HepG2 (cell line): Measurements from ENCODE around the gene ATM. TPM values are rescaled to one million over a fixed set of nuclear protein-coding genes. Genes with fewer than 3 reads are reported as not detected.

Experiments
- ATAC-seq: fragments of 200-7000 bp; cut with Tn5 transposase; 3 replicates; pipeline ENCODE4 v1.9.1; 2020; ENCODE audit warnings: mild to moderate bottlenecking, moderate library complexity
- BruUV-seq: library from RNA; stranded (reverse); fragments of 400-500 nt; replicated peaks from 2 replicates; lab custom pipeline; 2021; lab: Mats Ljungman, UMichigan
- CTCF ChIA-PET: fragments of 300-600 bp; formaldehyde crosslinking; extraction: SDS; loops from one replicate; lab custom pipeline; 2021; ENCODE audit warnings: low total read pairs, inconsistent platforms, low intra/inter-chr PET ratio; lab: Yijun Ruan, JAX
- POLR2A ChIA-PET: fragments of 350-600 bp; sonication (Branson Sonifier 250); formaldehyde crosslinking; loops from one replicate; lab custom pipeline; 2020; ENCODE audit warnings: antibody characterized with exemption, inconsistent platforms; lab: Yijun Ruan, JAX
- DNase-seq: peaks from one replicate; pipeline ENCODE4 v3.0.0-alpha.2; 2015; ENCODE audit warnings: low spot score
- FAIRE-seq: peaks from 3 replicates; lab custom pipeline; 2011; peaks lifted over from hg19 to GRCh38; lab: Jason Lieb, UNC
- H2AFZ ChIP-seq: one replicate; pipeline ENCODE4 v1.6.1; 2011; ENCODE audit warnings: low read length, inconsistent platforms
- H3K27ac ChIP-seq: fragments of 300-600 bp; 3 replicates; pipeline ENCODE4 v1.8.0; 2011; ENCODE audit warnings: mixed run types, mild to moderate bottlenecking, mixed read lengths, low read length, inconsistent platforms; ENCODE audit not compliant: insufficient read depth; ENCODE audit errors: extremely low read length
- H3K27me3 ChIP-seq, 2 experiments: fragments of 200-600 bp in 1 of 2; 2 replicates in 1 of 2; 3 replicates in 1 of 2; pipeline versions ENCODE4 v1.6.0 to v1.8.0; 2011; ENCODE audit warnings: low read length in 2 of 2, mild to moderate bottlenecking in 2 of 2, moderate library complexity in 2 of 2, inconsistent platforms in 1 of 2; ENCODE audit not compliant: insufficient read depth in 2 of 2, control insufficient read depth in 1 of 2
- H3K36me3 ChIP-seq, 2 experiments: fragments of 200-600 bp in 1 of 2; replicated peaks in 1 of 2; 2 replicates in 1 of 2; 3 replicates in 1 of 2; pipeline versions ENCODE4 v1.5.1 to v1.8.0; 2011; ENCODE audit warnings: low read length in 2 of 2, inconsistent platforms in 1 of 2; ENCODE audit not compliant: insufficient read depth in 2 of 2, control insufficient read depth in 1 of 2
- H3K4me1 ChIP-seq: 2 replicates; pipeline ENCODE4 v1.5.1; 2012; ENCODE audit warnings: low read length, inconsistent platforms; ENCODE audit not compliant: insufficient read depth
- H3K4me2 ChIP-seq: 2 replicates; pipeline ENCODE4 v1.6.0; 2011; ENCODE audit warnings: low read depth, low read length, inconsistent platforms
- H3K4me3 ChIP-seq, 3 experiments: fragments of 200-600 bp in 1 of 3; sonication (generic), shearing (Covaris generic) in 1 of 3; replicated peaks in 1 of 3; 2 replicates each; pipeline ENCODE4 v1.5.1; 2011 to 2016; ENCODE audit warnings: low read length in 3 of 3, inconsistent platforms in 2 of 3, low read depth in 2 of 3, mild to moderate bottlenecking in 2 of 3, control low read depth in 1 of 3, mixed read lengths in 1 of 3; ENCODE audit not compliant: insufficient read depth in 1 of 3
- H3K79me2 ChIP-seq: one replicate; pipeline ENCODE4 v1.6.1; 2011; ENCODE audit warnings: low read length, inconsistent platforms; ENCODE audit not compliant: insufficient read depth
- H3K9ac ChIP-seq: 2 replicates; pipeline ENCODE4 v1.6.0; 2011; ENCODE audit warnings: mild to moderate bottlenecking, low read depth, low read length, inconsistent platforms; ENCODE audit not compliant: insufficient read depth
- H3K9me3 ChIP-seq: 2 replicates; pipeline ENCODE4 v1.5.1; 2012; ENCODE audit warnings: mild to moderate bottlenecking, low read length
- H4K20me1 ChIP-seq: 2 replicates; pipeline ENCODE4 v1.6.0; 2011; ENCODE audit warnings: inconsistent platforms, mild to moderate bottlenecking, low read length, moderate library complexity; ENCODE audit not compliant: insufficient read depth
- BATF2 ChIP-seq: sonication (generic); formaldehyde crosslinking; IDR thresholded peaks from 2 replicates; pipeline ENCODE4 v1.8.0; 2022; ENCODE audit warnings: mild to moderate bottlenecking, missing genetic modification reagents, moderate library complexity
- BCL3 ChIP-seq: sonication (generic); formaldehyde crosslinking; IDR thresholded peaks from 2 replicates; pipeline ENCODE4 v1.5.1; 2020; ENCODE audit warnings: mild to moderate bottlenecking, missing genetic modification reagents, moderate library complexity
- BCL6 ChIP-seq: IDR thresholded peaks from 2 replicates; pipeline ENCODE4 v1.6.1; 2016; ENCODE audit warnings: missing genetic modification reagents, missing compliant biosample characterization
- CAMTA2 ChIP-seq: sonication (generic); formaldehyde crosslinking; IDR thresholded peaks from 2 replicates; pipeline ENCODE4 v1.4.0; 2020; ENCODE audit warnings: mild to moderate bottlenecking, missing genetic modification reagents, borderline replicate concordance
- CBX1 ChIP-seq: IDR thresholded peaks from one replicate; pipeline ENCODE4 v1.6.1; 2016; ENCODE audit warnings: antibody characterized with exemption, low read depth
- HMG20A ChIP-seq: IDR thresholded peaks from 2 replicates; pipeline ENCODE4 v1.6.1; 2016; ENCODE audit warnings: borderline replicate concordance
- HNF4A ChIP-seq: sonication (generic); formaldehyde crosslinking; IDR thresholded peaks from 2 replicates; pipeline ENCODE4 v1.4.0; 2020; ENCODE audit warnings: missing genetic modification reagents
- IKZF4 ChIP-seq: sonication (generic); formaldehyde crosslinking; IDR thresholded peaks from 2 replicates; pipeline ENCODE4 v1.5.1; 2020; ENCODE audit warnings: borderline replicate concordance, mild to moderate bottlenecking, low read depth, missing genetic modification reagents; ENCODE audit errors: not compliant biosample characterization
- KLF11 ChIP-seq: IDR thresholded peaks from 2 replicates; pipeline ENCODE4 v1.6.1; 2016; ENCODE audit warnings: missing compliant biosample characterization
- KMT2B ChIP-seq: IDR thresholded peaks from 2 replicates; pipeline ENCODE4 v1.6.1; 2016; ENCODE audit warnings: missing genetic modification reagents, missing compliant biosample characterization
- NONO ChIP-seq, 2 experiments: fragments of 450-650 bp in 1 of 2; sonication (generic) in 1 of 2; formaldehyde crosslinking in 1 of 2; IDR thresholded peaks in 1 of 2; conservative IDR thresholded peaks in 1 of 2; 2 replicates each; pipeline versions ENCODE4 v1.6.1 to v1.8.0; 2017 to 2022; ENCODE audit warnings: mild to moderate bottlenecking in 1 of 2, missing genetic modification reagents in 1 of 2, moderate library complexity in 1 of 2
- PRDM4 ChIP-seq: sonication (generic); formaldehyde crosslinking; IDR thresholded peaks from 2 replicates; pipeline ENCODE4 v1.9.0; 2021; ENCODE audit warnings: missing genetic modification reagents, borderline replicate concordance
- TFAP4 ChIP-seq: sonication (generic); IDR thresholded peaks from 2 replicates; pipeline ENCODE4 v1.6.1; 2016; ENCODE audit warnings: low read depth, borderline replicate concordance
- TOPORS ChIP-seq: sonication (generic); formaldehyde crosslinking; IDR thresholded peaks from 2 replicates; pipeline ENCODE4 v1.8.0; 2023; ENCODE audit warnings: mild to moderate bottlenecking, missing genetic modification reagents
- ZNF431 ChIP-seq: sonication (generic); formaldehyde crosslinking; IDR thresholded peaks from 2 replicates; pipeline ENCODE4 v1.9.0; 2022; ENCODE audit warnings: missing genetic modification reagents, low read depth, mild to moderate bottlenecking, borderline replicate concordance
- ZNF564 ChIP-seq: sonication (generic); formaldehyde crosslinking; IDR thresholded peaks from 2 replicates; pipeline ENCODE4 v1.8.1; 2023; ENCODE audit warnings: mild to moderate bottlenecking, missing genetic modification reagents
- ZNF841 ChIP-seq: sonication (generic); formaldehyde crosslinking; IDR thresholded peaks from 2 replicates; pipeline ENCODE4 v1.8.1; 2023; ENCODE audit warnings: missing genetic modification reagents, borderline replicate concordance
- ZSCAN12 ChIP-seq: sonication (generic); formaldehyde crosslinking; IDR thresholded peaks from 2 replicates; pipeline ENCODE4 v1.9.0; 2021; ENCODE audit warnings: mild to moderate bottlenecking, missing genetic modification reagents
- whole genome bisulfite sequencing: methylation state at CpG from one replicate; pipeline ENCODE4 v1.1.6; 2017; ENCODE audit warnings: low lambda C conversion rate; 5-methylcytosine and 5-hydroxymethylcytosine counted together
- in situ Hi-C: cut with HindIII; loops from 2 replicates; pipeline ENCODE4 v1.10.0; 2017; ENCODE audit warnings: low pct_unique_long_range_greater_than_20kb; ENCODE audit not compliant: extremely low pct_ligation_motif_present
- intact Hi-C: fragments of 100-400 bp; cut with micrococcal nuclease; formaldehyde crosslinking; loops from one replicate; pipeline ENCODE4 v1.10.0; 2022; ENCODE audit not compliant: unreplicated experiment
- polyA plus RNA-seq, 8 experiments: library from polyadenylated mRNA; depleted of rRNA in 3 of 8; stranded (reverse) in 7 of 8; unstranded in 1 of 8; fragments of >200 nt; fragmentation: Illumina TruSeq in 4 of 8; extraction: Trizol in 4 of 8; gene quantifications; 2 replicates each; pipeline versions ENCODE4 v1.2.1 to v1.2.3, GENCODE V29; 2011 to 2016; ENCODE audit warnings: low read depth in 4 of 8, missing spikeins in 1 of 8, mixed read lengths in 1 of 8; ENCODE audit not compliant: insufficient read depth in 1 of 8
- total RNA-seq, 5 experiments: library from RNA; depleted of rRNA; stranded (reverse); fragments of >200 nt; fragmentation: Illumina TruSeq; extraction: Trizol; gene quantifications; 2 replicates each; pipeline ENCODE4 v1.2.3, GENCODE V29; 2016; ENCODE audit warnings: low read depth in 1 of 5

The ATM gene
- total and polyA plus RNA-seq, 2 of the 13 experiments (the other 11 are each of a cell fraction or from before 2014, with no cell fraction given): 40.0 to 71.6 TPM

- Histone ChIP-seq H3K4me1 (peaks cover 12% of the 10 kb centered on the region), H3K79me2 (no peaks in the 10 kb centered on the region), H3K9ac (no peak overlapping the region), H3K36me3 (peaks cover 0 to 28% of the 10 kb centered on the region in 2 experiments; a peak in 4 of 5 replicates), H3K4me2 (no peak overlapping the region), H3K4me3 (no peak overlapping the region), H3K27me3 (no peaks in the 10 kb centered on the region), H3K9me3 (no peaks in the 10 kb centered on the region), H3K27ac (peak overlapping the region; percentile 30), H4K20me1 (no peaks in the 10 kb centered on the region), H2AFZ (no peak overlapping the region)
- FAIRE-seq: no peak
- ChIA-PET CTCF (no interaction called here), POLR2A (no interaction called here)
- in situ Hi-C loops: no loop called here
- peak; percentile 40 for DNase-seq
- no TSS peak for BruUV-seq
- WGBS: 75% methylated on average over 5 of the region's 5 CpGs
- ATAC-seq: peak; percentile 77
- intact Hi-C loops: no loop called here
- TF ChIP-seq TFAP4 (peak; percentile 27; the same call in 1 of the 2 replicates), HNF4A (peak; percentile 23; the same call in 1 of the 2 replicates), BCL3 (CRISPR knock-in tag) (no peak), ZNF564 (no peak), BATF2 (CRISPR knock-in tag) (no peak), ZNF431 (no peak), KMT2B (CRISPR knock-in tag) (no peak), HMG20A (peak; percentile 15; the same call in 1 of the 2 replicates), TOPORS (CRISPR knock-in tag) (no peak), NONO (IDR thresholded peaks at IDR 0.05) (no peak), NONO (CRISPR knock-in tag; conservative IDR thresholded peaks at IDR 0.05) (no peak), ZSCAN12 (CRISPR knock-in tag) (no peak), PRDM4 (CRISPR knock-in tag) (no peak), CBX1 (no peak), CAMTA2 (CRISPR knock-in tag) (no peak), ZNF841 (CRISPR knock-in tag) (no peak), KLF11 (CRISPR knock-in tag) (no peak), BCL6 (CRISPR knock-in tag) (no peak), IKZF4 (CRISPR knock-in tag) (no peak)
These were observed 45.3 kb upstream of the ATM start for GRCh38 chr11:108177570-108177969.
